ENCODE data around the gene C12orf56. TPM values are rescaled to one million over a fixed set of nuclear protein-coding genes. Genes with fewer than 3 reads are reported as not detected.

The C12orf56 gene
- total RNA-seq, 2 donors from 2014 or later: 0.17 TPM; not detected in 1

DNA sequence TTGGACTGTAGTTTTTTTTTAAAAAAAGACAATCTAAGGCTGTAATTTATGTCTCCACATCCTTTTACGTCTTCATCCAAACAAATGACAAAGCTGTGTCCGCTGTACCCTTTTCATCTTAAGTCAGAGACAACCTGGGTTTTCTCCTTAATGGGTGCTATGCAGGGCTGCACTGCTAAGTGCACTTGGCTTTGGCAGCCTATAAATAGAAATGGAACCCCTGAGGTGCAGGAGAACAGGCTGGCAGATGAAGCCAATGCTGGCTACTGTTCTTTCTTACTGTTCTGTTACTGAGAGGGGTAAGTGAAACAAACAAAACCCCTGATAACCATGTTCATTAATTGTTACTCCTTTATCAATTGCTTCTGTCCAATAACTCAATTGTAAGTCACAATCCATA, 121.4 kb downstream of the C12orf56 start:
- DNase-seq: no peak
- Mint-ChIP-seq H3K4me1 (peaks cover 3% of the 10 kb centered on the region), H3K27me3 (peaks cover 22% of the 10 kb centered on the region), H3K36me3 (ENCODE audit: low read depth) (peaks cover 2% of the 10 kb centered on the region), H3K4me3 (no peak overlapping the region), H3K27ac (no peak overlapping the region)
- ATAC-seq: no peak
- H3K9me3 ChIP-seq (ENCODE audit: control insufficient read depth, low read length, poor library complexity, severe bottlenecking): no peaks in the 10 kb centered on the region

DNA sequence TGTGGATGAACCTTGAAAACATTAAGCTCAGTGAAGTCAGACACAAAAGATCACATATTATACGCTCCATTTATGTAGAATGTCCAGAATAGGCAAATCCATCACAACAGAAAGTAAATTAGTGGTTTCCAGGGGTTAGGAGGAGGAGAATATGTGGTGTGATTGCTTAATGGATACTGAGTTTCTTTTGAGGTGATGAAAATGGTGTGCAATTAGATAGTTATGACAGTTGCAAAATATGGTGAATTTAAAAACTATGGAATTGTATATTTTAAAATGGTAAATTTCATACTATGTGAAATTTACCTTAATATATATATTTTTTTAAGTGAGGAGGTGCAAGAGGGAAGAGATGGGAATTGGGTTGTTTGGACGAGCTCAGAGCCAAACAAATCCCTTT, 122.1 kb downstream of the C12orf56 start:
- DNase-seq (no peak), ATAC-seq (no peak)
- no peaks in the 10 kb centered on the region for H3K9me3 ChIP-seq (ENCODE audit: control insufficient read depth, low read length, poor library complexity, severe bottlenecking)
- Mint-ChIP-seq H3K27me3 (peaks cover 22% of the 10 kb centered on the region), H3K4me3 (no peak overlapping the region), H3K27ac (no peak overlapping the region), H3K36me3 (ENCODE audit: low read depth) (peaks cover 2% of the 10 kb centered on the region), H3K4me1 (no peaks in the 10 kb centered on the region)

DNA sequence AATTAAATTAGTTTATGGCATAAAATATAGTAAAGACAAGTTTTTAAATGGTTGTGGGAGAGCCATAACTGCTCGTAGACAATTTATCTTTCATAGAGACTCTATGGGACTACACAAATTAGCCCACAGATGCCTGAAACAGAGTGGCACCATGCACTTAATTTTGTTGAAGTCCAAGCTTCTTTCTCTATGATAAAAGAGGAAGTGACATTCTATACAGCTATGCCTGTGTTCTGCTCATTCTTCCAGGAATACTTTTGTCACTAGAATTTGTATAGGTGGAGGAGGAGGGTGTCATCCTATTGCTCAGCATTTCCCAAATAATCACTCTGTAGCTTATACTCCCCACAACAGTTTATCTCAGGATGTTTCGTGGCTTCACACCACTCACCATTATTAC, 124.7 kb downstream of the C12orf56 start:
- no peak for DNase-seq
- Mint-ChIP-seq H3K27ac (no peak overlapping the region), H3K27me3 (peaks cover 22% of the 10 kb centered on the region), H3K36me3 (ENCODE audit: low read depth) (peaks cover 2% of the 10 kb centered on the region), H3K4me3 (no peak overlapping the region), H3K4me1 (no peaks in the 10 kb centered on the region)
- H3K9me3 ChIP-seq (ENCODE audit: control insufficient read depth, low read length, poor library complexity, severe bottlenecking): no peaks in the 10 kb centered on the region
- ATAC-seq: no peak

DNA sequence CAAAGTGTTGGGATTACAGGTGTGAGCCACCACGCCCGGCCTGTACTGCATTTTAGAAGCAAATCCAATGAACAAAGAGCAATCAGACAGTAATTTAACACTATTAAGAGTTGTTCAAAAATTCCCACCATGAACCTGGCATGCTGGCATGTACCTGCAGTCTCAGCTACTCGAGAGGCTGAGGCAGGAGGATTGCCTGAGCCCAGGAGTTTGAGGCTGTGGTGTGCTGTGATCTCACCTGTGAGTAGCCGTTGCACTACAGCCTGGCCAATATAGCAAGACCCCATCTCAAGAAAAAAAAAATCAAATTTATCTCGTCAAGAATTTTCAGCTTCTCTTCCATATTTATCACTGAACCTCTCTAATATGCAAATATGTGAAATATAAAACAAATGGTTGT, 128.7 kb downstream of the C12orf56 start:
- Mint-ChIP-seq H3K4me3 (no peak overlapping the region), H3K4me1 (no peaks in the 10 kb centered on the region), H3K27ac (no peak overlapping the region), H3K27me3 (peaks cover 12% of the 10 kb centered on the region), H3K36me3 (ENCODE audit: low read depth) (no peaks in the 10 kb centered on the region)
- H3K9me3 ChIP-seq (ENCODE audit: control insufficient read depth, low read length, poor library complexity, severe bottlenecking): no peaks in the 10 kb centered on the region
- ATAC-seq (no peak), DNase-seq (no peak)

DNA sequence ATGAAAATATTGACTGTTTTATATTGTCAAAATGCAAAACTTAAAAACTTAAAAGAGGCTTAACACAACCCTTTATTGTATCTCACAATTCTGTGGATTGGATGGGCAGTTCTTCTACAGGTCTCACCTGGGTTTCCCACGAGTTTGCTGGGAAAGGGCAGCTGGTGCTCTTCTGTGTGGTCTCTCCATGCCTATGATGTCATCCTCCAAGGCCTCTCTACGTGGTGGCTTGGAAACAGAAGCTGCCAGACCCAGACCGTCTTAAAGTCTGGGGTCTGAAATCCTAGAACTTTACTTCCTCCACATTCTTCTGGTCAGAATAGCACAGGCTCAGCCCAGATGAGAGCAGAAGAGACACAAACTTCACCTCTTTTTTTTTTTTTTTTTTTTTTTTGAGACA, 132.0 kb downstream of the C12orf56 start:
- H3K4me3 Mint-ChIP-seq: no peak overlapping the region
- DNase-seq: no peak
- H3K9me3 ChIP-seq (ENCODE audit: control insufficient read depth, low read length, poor library complexity, severe bottlenecking): no peaks in the 10 kb centered on the region
- no peaks in the 10 kb centered on the region for H3K27me3 Mint-ChIP-seq
- no peaks in the 10 kb centered on the region for H3K36me3 Mint-ChIP-seq (ENCODE audit: low read depth)
- no peak overlapping the region for H3K27ac Mint-ChIP-seq
- no peaks in the 10 kb centered on the region for H3K4me1 Mint-ChIP-seq
- no peak for ATAC-seq

DNA sequence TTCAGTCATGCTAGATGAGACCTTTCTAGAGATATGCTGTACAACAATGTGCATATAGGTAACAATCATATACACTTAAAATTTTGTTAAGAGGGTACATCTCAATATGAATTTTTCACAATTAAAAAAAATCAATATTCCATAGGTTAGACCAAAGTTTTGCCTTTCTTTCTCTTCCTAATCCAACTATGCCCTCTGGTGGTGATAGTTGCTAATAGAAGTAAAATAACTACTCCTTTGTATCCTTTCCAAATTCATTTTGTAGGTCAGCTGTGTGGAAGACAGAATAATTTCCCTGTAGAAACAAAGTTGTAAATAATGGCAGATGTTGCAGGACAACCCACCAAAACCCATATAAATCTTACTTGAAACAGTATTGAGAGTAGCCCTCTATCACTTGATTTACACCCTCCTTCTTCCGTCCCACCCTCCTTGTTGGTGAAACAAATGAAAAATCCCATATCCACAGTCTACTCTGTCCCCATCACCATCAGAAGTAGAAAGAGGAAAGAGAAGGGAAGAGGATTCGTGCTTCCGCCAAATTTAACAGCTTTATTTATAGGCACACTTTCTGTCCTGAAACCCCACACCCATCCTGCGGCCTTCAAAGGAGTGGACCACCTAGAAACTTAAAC, 134.3 kb downstream of the C12orf56 start:
- Mint-ChIP-seq H3K4me1 (peaks cover 2% of the 10 kb centered on the region), H3K36me3 (ENCODE audit: low read depth) (no peaks in the 10 kb centered on the region), H3K27me3 (peaks cover 6% of the 10 kb centered on the region), H3K4me3 (no peak overlapping the region), H3K27ac (no peak overlapping the region)
- no peak for ATAC-seq
- no peak for DNase-seq
- H3K9me3 ChIP-seq (ENCODE audit: control insufficient read depth, low read length, poor library complexity, severe bottlenecking): no peaks in the 10 kb centered on the region

DNA sequence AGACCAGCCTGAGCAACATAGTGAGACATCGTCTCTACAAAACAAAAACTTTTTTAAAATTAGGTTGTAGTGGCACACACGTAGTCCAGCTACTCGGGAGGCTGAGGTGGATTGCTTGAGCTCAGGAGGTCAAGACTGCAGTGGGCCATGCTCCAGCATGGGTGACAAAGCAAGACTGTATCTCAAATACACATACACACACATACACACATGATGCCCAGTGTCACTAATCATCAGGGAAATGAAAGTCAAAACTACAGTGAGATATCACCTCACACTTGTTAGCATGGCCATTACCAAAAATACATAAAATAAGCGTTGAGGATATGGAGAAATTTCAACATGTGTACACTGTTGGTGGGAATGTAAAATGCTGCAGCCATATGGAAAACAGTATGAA, 135.3 kb downstream of the C12orf56 start:
- H3K9me3 ChIP-seq (ENCODE audit: control insufficient read depth, low read length, poor library complexity, severe bottlenecking): no peaks in the 10 kb centered on the region
- Mint-ChIP-seq H3K36me3 (ENCODE audit: low read depth) (no peaks in the 10 kb centered on the region), H3K27me3 (peaks cover 11% of the 10 kb centered on the region), H3K27ac (no peak overlapping the region), H3K4me3 (no peak overlapping the region), H3K4me1 (peaks cover 2% of the 10 kb centered on the region)
- DNase-seq (no peak), ATAC-seq (no peak)

DNA sequence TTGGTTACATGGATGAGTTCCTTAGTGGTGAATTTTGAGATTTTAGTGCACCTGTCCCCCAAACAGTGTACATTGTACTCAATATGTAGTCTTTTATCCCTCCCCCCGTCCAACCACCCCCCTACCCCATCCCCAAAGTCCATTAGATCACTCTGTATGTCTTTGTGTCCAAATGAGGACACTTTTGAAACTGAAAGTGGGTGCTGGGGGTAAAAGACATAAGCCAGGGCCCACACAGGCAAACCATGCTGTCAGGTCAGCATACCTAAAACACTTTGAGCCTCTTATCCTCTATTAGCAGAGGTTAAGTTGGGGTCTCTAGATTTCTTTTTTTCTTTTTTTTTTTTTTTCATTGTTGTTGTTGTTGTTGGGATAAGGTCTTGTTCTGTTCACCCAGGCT, 137.2 kb downstream of the C12orf56 start:
- no peak for ATAC-seq
- Mint-ChIP-seq H3K36me3 (ENCODE audit: low read depth) (no peaks in the 10 kb centered on the region), H3K27me3 (peaks cover 11% of the 10 kb centered on the region), H3K4me1 (peaks cover 2% of the 10 kb centered on the region), H3K4me3 (no peak overlapping the region), H3K27ac (no peak overlapping the region)
- H3K9me3 ChIP-seq (ENCODE audit: control insufficient read depth, low read length, poor library complexity, severe bottlenecking): no peaks in the 10 kb centered on the region
- DNase-seq: no peak

DNA sequence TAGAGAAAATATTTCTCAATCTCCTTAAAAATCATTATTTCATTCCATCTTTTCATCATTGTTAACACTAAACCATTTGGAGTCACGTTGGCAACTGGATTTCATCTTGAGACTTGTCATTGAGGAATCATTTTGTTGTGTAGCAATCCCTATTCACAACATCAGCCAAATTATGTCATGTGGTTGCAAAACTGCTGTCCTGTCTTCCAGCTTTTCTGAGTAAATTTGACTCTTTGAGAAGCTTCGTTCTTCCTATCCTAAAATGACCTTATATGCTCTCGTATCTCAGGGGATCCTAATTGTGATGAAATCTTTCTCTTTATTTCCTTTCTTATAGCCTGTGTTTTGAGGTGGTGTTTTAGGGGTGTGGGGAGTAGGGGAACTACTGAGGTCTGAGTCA, 137.9 kb downstream of the C12orf56 start:
- H3K27me3 Mint-ChIP-seq: peaks cover 11% of the 10 kb centered on the region
- H3K27ac Mint-ChIP-seq: no peak overlapping the region
- DNase-seq (no peak), ATAC-seq (no peak)
- no peaks in the 10 kb centered on the region for H3K36me3 Mint-ChIP-seq (ENCODE audit: low read depth)
- peaks cover 2% of the 10 kb centered on the region for H3K4me1 Mint-ChIP-seq
- H3K4me3 Mint-ChIP-seq: no peak overlapping the region
- H3K9me3 ChIP-seq (ENCODE audit: control insufficient read depth, low read length, poor library complexity, severe bottlenecking): no peaks in the 10 kb centered on the region

DNA sequence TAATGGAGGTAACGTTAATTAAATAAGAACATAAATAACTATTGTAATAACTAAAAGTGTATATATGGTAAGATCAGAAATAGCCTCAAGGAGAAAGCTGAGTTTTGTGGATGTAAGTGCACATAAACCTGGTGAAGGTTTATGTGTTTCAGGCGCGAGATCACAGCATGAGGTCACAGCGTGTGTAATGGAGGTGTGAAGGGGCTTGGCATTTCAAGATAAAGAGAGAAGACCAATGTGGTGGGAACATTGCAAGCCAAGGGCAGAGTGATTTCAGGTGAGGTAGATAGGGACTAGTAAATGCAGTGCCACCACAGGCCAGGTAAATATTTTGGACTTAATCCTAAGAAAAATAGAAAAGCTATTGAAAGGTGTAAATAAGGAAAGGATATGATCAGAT, 146.7 kb downstream of the C12orf56 start:
- no peak for ATAC-seq
- Mint-ChIP-seq H3K27me3 (peaks cover 6% of the 10 kb centered on the region), H3K36me3 (ENCODE audit: low read depth) (peaks cover 2% of the 10 kb centered on the region), H3K4me1 (peaks cover 3% of the 10 kb centered on the region), H3K4me3 (no peak overlapping the region), H3K27ac (no peak overlapping the region)
- no peak for DNase-seq
- H3K9me3 ChIP-seq (ENCODE audit: control insufficient read depth, low read length, poor library complexity, severe bottlenecking): no peaks in the 10 kb centered on the region

DNA sequence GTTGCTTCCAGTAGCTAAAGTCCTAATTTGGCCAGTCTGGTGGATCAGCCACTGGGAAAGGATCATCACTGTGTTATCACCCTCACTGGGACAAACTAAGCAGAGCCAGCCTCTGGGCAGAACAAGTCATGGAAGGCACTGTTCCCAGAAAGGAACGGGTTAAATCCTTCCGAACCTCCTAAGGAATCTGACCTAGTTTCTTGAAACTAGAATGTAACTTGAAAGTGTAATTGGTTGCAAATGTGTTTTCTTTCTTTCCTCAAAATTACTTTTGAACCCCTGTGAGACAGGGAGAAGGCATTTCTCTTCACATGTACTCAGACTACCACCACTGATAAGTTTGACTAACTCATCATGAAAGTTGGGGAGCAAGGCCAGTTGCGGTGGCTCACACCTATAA, 149.8 kb downstream of the C12orf56 start:
- Mint-ChIP-seq H3K27me3 (peaks cover 22% of the 10 kb centered on the region), H3K4me3 (no peak overlapping the region), H3K27ac (no peak overlapping the region), H3K4me1 (peaks cover 3% of the 10 kb centered on the region), H3K36me3 (ENCODE audit: low read depth) (peaks cover 2% of the 10 kb centered on the region)
- DNase-seq (no peak), ATAC-seq (no peak)
- no peaks in the 10 kb centered on the region for H3K9me3 ChIP-seq (ENCODE audit: control insufficient read depth, low read length, poor library complexity, severe bottlenecking)

DNA sequence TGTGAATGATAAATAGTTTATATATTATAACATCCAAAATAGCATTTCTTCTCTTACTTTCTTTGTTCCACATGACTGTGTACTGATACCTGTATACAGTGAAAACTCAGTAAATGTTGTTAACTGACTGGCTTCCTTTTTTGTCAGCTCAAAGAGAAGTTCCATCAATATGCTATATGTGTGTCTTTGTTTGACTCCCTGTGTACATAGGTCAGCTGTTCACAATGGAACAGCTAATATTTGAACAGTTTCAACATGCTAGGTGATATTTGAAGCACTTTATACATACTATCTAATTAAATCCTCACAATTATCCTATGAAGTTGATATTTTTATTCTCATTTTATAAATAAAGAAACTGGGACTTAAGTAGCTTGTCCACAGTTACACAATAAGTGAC, 153.2 kb downstream of the C12orf56 start:
- ATAC-seq (no peak), DNase-seq (no peak)
- Mint-ChIP-seq H3K4me3 (no peak overlapping the region), H3K27me3 (peaks cover 44% of the 10 kb centered on the region), H3K27ac (no peak overlapping the region), H3K36me3 (ENCODE audit: low read depth) (peaks cover 2% of the 10 kb centered on the region), H3K4me1 (peaks cover 3% of the 10 kb centered on the region)
- no peaks in the 10 kb centered on the region for H3K9me3 ChIP-seq (ENCODE audit: control insufficient read depth, low read length, poor library complexity, severe bottlenecking)

DNA sequence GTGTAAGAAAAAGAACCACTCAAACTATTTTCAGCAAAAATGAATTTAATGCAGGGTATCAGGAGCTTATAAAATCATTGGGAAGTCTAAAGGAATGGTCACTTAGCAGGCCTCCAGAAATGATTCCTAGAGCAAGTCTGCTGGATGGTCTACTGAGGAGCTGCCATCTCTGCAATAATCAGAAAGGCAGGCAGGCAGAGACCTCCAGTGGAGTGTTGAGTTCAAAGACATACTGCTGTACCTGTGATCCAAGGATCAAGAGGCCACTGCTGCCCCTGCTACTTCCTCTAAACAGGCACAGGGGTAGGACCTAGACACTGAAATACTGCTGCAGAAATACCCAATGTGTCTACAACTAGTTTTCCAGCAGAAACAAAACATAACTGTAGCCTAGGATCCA, 154.0 kb downstream of the C12orf56 start:
- Mint-ChIP-seq H3K27ac (no peak overlapping the region), H3K4me3 (no peak overlapping the region), H3K27me3 (peaks cover 40% of the 10 kb centered on the region), H3K4me1 (peaks cover 3% of the 10 kb centered on the region), H3K36me3 (ENCODE audit: low read depth) (no peaks in the 10 kb centered on the region)
- H3K9me3 ChIP-seq (ENCODE audit: control insufficient read depth, low read length, poor library complexity, severe bottlenecking): no peaks in the 10 kb centered on the region
- no peak for ATAC-seq
- no peak for DNase-seq

DNA sequence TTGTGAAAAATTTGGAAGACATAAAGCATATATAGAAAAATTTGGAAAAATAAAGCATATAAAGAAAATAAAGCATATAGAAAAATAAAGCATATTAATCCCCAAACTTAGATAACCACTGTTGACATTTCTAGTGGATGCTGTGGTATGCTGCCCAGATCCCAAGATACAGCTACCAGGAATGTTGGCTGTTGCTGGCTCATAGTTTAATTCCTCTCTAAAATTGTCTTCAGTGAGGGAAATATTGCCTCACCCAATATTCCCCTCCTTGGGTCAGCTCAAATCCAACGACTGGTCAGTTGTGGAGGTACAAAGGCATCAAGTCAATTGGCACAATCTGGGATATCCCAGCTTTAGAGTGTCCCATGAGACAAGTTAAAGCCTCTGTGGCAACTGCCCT, 158.4 kb downstream of the C12orf56 start:
- no peaks in the 10 kb centered on the region for H3K9me3 ChIP-seq (ENCODE audit: control insufficient read depth, low read length, poor library complexity, severe bottlenecking)
- Mint-ChIP-seq H3K27ac (no peak overlapping the region), H3K4me1 (peaks cover 5% of the 10 kb centered on the region), H3K27me3 (peaks cover 60% of the 10 kb centered on the region), H3K4me3 (no peak overlapping the region), H3K36me3 (ENCODE audit: low read depth) (peaks cover 2% of the 10 kb centered on the region)
- no peak for DNase-seq
- no peak for ATAC-seq
